Mucosa of stomach (tissue), 1 donor: ENCODE results near the gene CPLX3.
"Not testable (repeated sequence)": the region's sequence is repeated elsewhere in the genome, so short reads cannot be mapped to it uniquely, and the experiment has no call there.

Source experiments
- H3K27me3 ChIP-seq: one replicate; pipeline ENCODE4 v1.7.0; 2013; ENCODE audit warnings: mild to moderate bottlenecking, low read length; ENCODE audit not compliant: control insufficient read depth, insufficient read depth
- H3K36me3 ChIP-seq: one replicate; pipeline ENCODE4 v1.7.0; 2013; ENCODE audit warnings: low read length; ENCODE audit not compliant: control insufficient read depth, insufficient read depth
- H3K4me1 ChIP-seq: one replicate; pipeline ENCODE4 v1.7.0; 2013; ENCODE audit warnings: mild to moderate bottlenecking, low read length; ENCODE audit not compliant: control insufficient read depth, insufficient read depth
- H3K4me3 ChIP-seq: one replicate; pipeline ENCODE4 v1.7.0; 2013; ENCODE audit warnings: low read length
- H3K9ac ChIP-seq: one replicate; pipeline ENCODE4 v1.7.0; 2013; ENCODE audit warnings: mild to moderate bottlenecking, low read length, moderate library complexity
- H3K9me3 ChIP-seq: one replicate; pipeline ENCODE4 v1.7.0; 2013; ENCODE audit warnings: mild to moderate bottlenecking, low read length, moderate library complexity; ENCODE audit not compliant: control insufficient read depth
- donor health status: Pancreatic carcinoma.

CPLX3 gene

DNA sequence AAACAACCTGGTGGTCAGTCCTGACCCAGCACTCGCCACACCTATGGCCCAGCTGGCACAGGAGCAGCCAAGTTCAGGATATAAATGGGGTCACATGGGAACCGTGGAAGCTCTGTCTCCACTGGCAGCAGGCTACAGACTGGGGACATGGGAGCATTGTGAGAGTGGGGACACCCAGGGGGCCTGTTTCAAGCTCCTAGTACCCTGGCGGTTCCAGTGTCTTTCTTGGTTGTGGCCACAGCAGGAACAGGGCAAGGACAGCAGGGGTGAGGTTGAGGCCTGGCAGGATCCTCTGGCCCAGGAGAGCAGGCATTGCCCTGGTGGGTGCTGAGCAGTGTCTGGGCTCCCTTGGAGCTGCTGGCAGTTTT, 42.6 kb upstream of the CPLX3 start:
- no peaks in the 10 kb centered on the region for H3K9me3 ChIP-seq
- H3K27me3 ChIP-seq: no peaks in the 10 kb centered on the region
- H3K9ac ChIP-seq: peak overlapping the region; percentile 70
- no peaks in the 10 kb centered on the region for H3K36me3 ChIP-seq
- peak overlapping the region; percentile 43 for H3K4me3 ChIP-seq
- H3K4me1 ChIP-seq: peaks cover 83% of the 10 kb centered on the region

DNA sequence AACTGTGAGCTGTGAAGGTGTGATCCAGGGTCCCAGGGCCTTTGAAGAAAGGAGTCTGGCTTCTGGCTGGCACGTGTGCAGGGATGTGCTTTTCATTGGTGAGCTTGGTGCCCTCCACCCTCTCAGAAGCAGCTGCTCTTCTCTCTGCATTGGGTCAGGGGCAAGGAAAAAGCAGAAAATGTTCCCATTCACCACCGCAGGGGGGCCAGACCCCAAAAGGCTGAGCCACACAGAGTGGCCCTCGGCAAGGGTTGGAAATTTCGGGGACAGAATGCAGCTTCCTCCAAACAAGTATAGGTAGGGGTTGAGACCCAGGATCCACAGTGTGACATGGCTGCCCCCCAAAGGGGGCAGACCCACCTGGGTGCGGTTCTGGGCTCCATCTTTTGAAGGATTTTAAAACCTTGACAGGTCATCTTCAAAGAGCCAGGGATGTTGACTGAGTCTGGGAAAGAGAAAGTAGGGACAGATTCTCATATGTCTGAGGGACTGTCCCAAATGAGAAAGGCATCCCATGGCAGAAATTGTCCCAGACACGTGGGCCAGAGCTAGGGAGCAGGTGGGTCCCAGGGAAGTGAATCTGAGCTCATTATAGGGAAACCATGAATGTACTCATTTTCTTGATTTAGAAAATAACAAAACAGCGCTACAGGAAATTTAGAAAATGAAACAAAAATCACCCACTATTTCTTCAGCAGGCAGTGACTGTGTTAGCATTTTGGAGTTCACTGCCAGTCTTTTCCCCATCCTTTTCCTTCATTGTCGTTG, 41.8 kb upstream of the CPLX3 start:
- Histone ChIP-seq H3K27me3 (no peaks in the 10 kb centered on the region), H3K9ac (no peak overlapping the region), H3K9me3 (no peaks in the 10 kb centered on the region), H3K4me1 (peaks cover 84% of the 10 kb centered on the region), H3K36me3 (no peaks in the 10 kb centered on the region), H3K4me3 (no peak overlapping the region)

DNA sequence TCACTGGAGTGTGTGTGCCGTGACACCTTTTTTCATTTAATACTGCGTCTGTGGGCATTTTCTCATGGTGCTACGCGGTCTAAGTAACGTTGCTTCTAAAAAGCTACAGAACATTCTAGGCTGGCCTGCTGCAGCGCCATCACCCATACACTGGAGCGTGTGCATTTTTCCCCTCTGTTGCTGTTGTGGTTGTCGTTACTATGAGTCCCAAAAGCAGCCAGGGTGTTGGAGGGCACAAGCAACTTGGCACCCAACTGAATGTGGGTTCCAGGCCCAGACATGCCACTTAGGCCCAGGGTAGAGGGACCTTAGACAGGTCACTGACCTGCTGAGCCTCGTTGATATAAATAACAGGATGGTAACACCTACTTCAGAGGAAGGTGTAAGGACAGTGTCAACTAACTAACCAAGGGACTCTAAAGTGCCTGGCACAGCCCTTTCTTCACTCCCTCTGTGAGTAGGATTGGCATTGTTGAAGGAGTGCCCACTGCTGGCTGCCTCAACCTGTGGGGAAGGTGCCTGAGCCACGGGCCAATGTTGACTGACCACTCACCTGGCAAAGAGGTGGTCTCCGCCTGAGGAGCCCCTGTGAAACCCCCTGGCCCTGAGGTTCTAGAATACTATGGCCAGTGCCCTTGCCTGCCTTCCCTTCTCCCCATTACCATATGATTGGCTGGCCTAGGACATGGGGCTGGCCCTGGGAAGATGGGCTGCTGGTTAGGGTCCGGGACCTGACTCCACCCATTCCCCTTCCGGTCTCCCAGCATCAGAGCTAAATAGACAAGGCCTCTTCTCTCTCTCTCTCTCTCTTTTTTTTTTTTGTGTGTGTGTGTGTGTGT, 41.0 kb upstream of the CPLX3 start:
- Histone ChIP-seq H3K4me3 (no peak overlapping the region), H3K36me3 (no peaks in the 10 kb centered on the region), H3K27me3 (no peaks in the 10 kb centered on the region), H3K9me3 (no peaks in the 10 kb centered on the region), H3K9ac (no peak overlapping the region), H3K4me1 (peaks cover 84% of the 10 kb centered on the region)

DNA sequence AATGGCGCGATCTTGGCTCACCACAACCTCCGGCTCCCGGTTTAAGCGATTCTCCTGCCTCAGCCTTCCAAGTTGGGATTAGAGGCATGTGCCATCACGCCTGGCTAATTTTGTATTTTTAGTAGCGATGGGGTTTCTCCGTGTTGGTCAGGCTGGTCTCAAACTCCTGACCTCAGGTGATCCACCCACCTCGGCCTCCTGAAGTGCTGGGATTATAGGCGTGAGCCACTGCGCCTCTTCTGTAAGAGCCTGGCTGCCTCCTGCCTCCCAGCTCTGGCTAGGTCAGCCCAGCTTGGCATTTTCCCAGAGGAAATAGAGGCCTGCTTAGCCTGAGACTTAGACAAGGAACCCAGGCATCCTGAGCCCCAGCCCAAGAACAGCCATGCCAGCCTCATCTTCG, 40.3 kb upstream of the CPLX3 start:
- not testable (repeated sequence) for H3K4me3 ChIP-seq, H3K9me3 ChIP-seq, H3K27me3 ChIP-seq, H3K36me3 ChIP-seq
- peak overlapping the region; percentile 19 for H3K9ac ChIP-seq
- peaks cover 84% of the 10 kb centered on the region for H3K4me1 ChIP-seq

DNA sequence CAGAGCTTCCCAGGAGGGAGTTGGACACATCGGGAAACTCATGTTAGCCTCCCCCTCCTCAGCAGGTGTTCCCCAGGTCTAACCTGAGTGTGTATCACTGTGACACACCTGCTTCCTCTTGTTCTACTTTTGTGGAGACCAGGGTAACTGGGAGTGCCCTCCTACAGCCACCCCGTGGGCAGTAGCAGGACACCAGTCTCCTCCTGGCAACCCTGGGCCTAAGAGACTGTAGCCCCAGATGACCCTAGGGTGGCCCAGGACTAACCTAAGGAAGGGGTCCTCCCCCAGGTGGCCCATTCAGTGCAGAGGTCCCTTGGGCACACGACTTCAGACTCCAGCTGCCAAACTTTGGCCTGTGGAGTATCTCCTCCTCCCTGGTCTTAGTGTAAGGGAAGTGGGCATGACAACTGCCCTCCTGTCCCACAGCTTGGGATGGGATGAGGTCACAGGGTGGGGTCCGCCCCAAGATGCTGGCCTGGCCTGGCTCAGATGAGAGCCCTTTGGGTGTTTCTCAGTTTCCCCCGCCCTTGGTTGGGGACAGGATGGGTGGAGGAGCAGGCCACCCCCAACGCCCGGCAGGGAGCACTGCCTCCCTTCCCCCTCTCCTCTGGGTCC, 39.8 kb upstream of the CPLX3 start:
- H3K4me3 ChIP-seq: no peak overlapping the region
- H3K9ac ChIP-seq: peak overlapping the region; percentile 19

DNA sequence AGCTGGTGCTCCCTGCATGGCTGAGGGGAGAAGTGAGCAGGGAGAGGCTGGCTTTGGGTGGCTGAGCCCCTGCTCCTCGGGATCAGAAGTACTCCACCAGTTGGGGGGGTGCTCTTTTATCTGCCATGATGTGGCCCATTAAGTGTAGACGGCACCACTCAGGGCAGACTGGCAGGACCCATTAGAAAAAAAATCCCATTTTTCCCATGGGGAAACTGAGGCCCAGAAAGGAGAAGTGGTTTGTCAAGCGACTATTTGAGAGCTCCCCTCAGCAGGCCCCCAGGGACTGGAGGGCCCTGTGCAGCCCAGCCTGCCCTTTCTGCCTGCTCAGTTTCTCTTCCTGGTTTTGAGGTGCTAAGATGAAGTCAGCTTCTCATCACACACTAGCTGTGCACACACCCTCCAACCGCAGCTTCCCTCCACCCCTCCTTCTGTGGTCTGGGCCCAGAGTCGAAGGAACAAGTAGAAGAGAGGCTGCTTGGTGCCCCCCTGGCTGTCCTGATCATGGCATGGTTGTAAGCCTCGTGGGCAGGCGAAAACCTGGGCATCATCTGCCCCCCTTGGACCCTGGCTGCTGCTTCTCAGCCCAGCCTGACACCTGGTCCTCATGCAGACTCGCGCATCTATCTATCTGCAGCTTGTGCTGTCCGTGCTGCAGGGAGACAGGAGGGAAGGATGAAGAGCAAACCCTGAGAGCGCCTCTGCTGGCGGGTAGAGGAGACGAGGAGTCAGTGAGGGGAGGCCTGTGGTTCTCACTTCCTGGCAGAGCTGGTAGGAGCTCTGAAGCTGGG, 39.0 kb upstream of the CPLX3 start:
- H3K4me3 ChIP-seq: no peak overlapping the region
- peaks cover 86% of the 10 kb centered on the region for H3K4me1 ChIP-seq
- no peaks in the 10 kb centered on the region for H3K9me3 ChIP-seq
- no peaks in the 10 kb centered on the region for H3K36me3 ChIP-seq
- H3K9ac ChIP-seq: peak overlapping the region; percentile 47
- H3K27me3 ChIP-seq: no peaks in the 10 kb centered on the region

More for the DNA sequence above, 39.8 kb upstream of the CPLX3 start:
- Histone ChIP-seq H3K9me3 (no peaks in the 10 kb centered on the region), H3K36me3 (no peaks in the 10 kb centered on the region), H3K4me1 (peaks cover 83% of the 10 kb centered on the region), H3K27me3 (no peaks in the 10 kb centered on the region)

DNA sequence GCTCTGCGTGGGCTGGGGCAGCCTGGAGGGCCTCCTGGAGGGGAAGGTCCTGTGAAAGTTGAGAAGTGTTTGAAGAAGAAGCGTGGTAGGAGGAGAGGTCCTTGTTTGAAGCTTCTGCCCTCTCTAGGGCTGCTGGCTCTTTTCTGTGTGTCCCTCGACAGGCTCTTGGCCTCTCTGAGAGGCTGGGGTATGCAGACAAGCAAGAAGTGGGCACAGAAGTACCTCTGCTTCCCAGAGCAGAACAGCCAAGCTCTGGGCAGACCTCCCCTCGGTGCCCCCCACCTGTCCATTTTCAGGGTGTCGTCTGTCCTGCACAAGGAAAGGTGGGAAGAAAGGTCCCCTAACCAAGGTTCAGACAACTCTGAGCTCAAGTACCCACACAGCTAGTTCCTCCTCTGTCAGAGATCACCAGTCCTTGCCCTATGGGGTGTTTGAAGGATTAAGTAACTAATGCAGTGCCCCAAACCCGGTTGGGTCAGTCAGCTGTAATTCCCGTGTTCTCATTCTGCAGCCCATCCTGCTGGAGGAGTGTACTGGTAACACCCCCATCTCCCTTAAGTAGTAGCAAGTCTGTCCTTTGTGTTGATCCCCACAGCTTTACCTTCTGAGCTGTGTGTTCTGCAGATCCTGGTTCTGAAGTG, 38.3 kb upstream of the CPLX3 start:
- H3K9ac ChIP-seq: peak overlapping the region; percentile 47
- no peaks in the 10 kb centered on the region for H3K27me3 ChIP-seq
- peaks cover 88% of the 10 kb centered on the region for H3K4me1 ChIP-seq
- H3K4me3 ChIP-seq: no peak overlapping the region
- H3K9me3 ChIP-seq: no peaks in the 10 kb centered on the region
- H3K36me3 ChIP-seq: no peaks in the 10 kb centered on the region

DNA sequence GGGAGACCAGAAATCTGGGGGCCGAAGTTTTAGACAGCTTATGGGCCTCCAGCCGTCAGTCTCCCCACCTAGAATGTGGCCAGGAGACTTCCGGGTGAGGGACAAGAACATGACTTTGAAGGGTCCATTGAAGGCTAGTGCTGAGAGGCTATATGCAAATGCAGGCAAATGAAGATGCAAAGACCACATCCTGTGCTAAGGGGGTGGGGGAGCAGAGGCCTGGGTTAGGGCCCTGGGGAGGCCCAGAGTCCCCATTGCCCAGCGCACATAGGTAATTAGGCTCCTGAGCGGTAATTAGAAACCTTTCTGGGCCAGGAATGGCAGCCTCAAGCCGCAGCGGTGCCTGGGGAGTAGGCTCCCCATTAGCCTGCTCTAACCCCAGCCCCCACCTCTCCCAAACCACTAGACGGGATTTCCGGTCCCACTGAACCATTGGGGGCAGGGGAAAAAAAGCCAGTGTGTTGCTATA, 37.7 kb upstream of the CPLX3 start:
- Histone ChIP-seq H3K27me3 (no peaks in the 10 kb centered on the region), H3K4me3 (no peak overlapping the region), H3K9ac (peak overlapping the region; percentile 61), H3K36me3 (no peaks in the 10 kb centered on the region), H3K9me3 (no peaks in the 10 kb centered on the region), H3K4me1 (peaks cover 87% of the 10 kb centered on the region)

DNA sequence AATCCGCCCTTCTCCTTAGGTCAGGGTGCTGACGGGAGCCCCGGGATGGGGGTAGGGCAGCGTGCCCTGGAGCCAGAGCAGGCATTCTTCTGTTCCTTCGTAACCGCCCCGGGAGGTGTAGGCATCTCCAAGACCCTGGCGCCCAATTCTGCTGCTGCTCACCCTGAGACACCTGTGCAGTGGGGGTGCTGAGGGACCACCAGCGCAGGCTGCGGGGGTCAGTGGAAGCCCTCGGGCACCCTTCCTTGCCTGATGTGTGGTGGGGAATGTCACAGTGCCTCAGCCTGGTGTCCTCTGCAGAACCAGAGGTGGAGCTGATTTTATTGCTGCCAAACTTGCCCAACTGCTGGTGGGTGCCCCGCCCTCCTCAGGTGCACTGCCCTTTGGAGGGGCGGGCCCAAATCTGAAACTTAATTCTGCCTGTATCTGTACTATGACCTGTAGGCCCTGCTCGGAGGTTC, 37.2 kb upstream of the CPLX3 start:
- H3K36me3 ChIP-seq: no peaks in the 10 kb centered on the region
- H3K27me3 ChIP-seq: no peaks in the 10 kb centered on the region
- H3K4me3 ChIP-seq: no peak overlapping the region
- H3K9me3 ChIP-seq: no peaks in the 10 kb centered on the region
- peaks cover 84% of the 10 kb centered on the region for H3K4me1 ChIP-seq
- H3K9ac ChIP-seq: peak overlapping the region; percentile 61

DNA sequence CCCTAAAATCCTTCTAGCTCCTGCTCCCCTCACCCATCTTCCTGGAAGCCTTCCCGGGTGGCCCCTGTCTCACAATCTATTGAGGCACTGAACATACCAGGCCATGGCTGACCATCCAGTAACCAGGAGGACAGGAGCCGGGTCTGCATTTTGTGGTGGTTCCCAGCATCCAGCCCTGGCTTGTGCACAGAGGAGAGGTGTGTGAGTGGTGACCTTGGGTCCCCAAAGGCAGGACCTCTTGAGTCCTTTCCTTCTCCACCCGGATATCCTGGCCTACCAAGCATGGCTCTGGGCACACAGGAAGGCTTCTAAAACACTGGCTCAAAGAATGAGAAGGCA, 36.7 kb upstream of the CPLX3 start:
- H3K4me1 ChIP-seq: peaks cover 80% of the 10 kb centered on the region
- H3K27me3 ChIP-seq: no peaks in the 10 kb centered on the region
- peak overlapping the region; percentile 61 for H3K9ac ChIP-seq
- H3K9me3 ChIP-seq: no peaks in the 10 kb centered on the region
- no peak overlapping the region for H3K4me3 ChIP-seq
- no peaks in the 10 kb centered on the region for H3K36me3 ChIP-seq
